Activated T-helper 17 cell treated with anti-CD3 and anti-CD28 coated beads, Interleukin-2, amount 50 U/mL, for 72 hours (primary cell): ENCODE measurements around the gene UQCRQ. TPM values are rescaled to one million over a fixed set of nuclear protein-coding genes. Genes with fewer than 3 reads are reported as not detected.

Experiments used
- ATAC-seq: fragments of 150-1000 bp; cut with Tn5 transposase; replicated peaks from 2 replicates; pipeline ENCODE4 v1.10.0; 2021; ENCODE audit warnings: mild to moderate bottlenecking, moderate library complexity
- H3K27ac Mint-ChIP-seq: one replicate; pipeline ENCODE4 v1.8.0; 2022; ENCODE audit warnings: mixed read lengths
- H3K27me3 Mint-ChIP-seq: one replicate; pipeline ENCODE4 v1.8.0; 2022; ENCODE audit warnings: mixed read lengths
- H3K36me3 Mint-ChIP-seq: one replicate; pipeline ENCODE4 v1.8.0; 2022; ENCODE audit warnings: low read depth, mild to moderate bottlenecking, mixed read lengths
- H3K4me1 Mint-ChIP-seq: one replicate; pipeline ENCODE4 v1.8.0; 2022; ENCODE audit warnings: mixed read lengths
- H3K4me3 Mint-ChIP-seq: one replicate; pipeline ENCODE4 v1.8.0; 2022; ENCODE audit warnings: mild to moderate bottlenecking, mixed read lengths
- H3K9me3 Mint-ChIP-seq: one replicate; pipeline ENCODE4 v1.8.0; 2022; ENCODE audit warnings: mixed read lengths
- total RNA-seq, 2 donors: library from RNA; stranded (reverse); gene quantifications; one replicate each; pipeline ENCODE4 v1.2.3, GENCODE V29; 2022

The UQCRQ gene
- total RNA-seq, 2 donors from 2014 or later: 219 to 408 TPM

DNA sequence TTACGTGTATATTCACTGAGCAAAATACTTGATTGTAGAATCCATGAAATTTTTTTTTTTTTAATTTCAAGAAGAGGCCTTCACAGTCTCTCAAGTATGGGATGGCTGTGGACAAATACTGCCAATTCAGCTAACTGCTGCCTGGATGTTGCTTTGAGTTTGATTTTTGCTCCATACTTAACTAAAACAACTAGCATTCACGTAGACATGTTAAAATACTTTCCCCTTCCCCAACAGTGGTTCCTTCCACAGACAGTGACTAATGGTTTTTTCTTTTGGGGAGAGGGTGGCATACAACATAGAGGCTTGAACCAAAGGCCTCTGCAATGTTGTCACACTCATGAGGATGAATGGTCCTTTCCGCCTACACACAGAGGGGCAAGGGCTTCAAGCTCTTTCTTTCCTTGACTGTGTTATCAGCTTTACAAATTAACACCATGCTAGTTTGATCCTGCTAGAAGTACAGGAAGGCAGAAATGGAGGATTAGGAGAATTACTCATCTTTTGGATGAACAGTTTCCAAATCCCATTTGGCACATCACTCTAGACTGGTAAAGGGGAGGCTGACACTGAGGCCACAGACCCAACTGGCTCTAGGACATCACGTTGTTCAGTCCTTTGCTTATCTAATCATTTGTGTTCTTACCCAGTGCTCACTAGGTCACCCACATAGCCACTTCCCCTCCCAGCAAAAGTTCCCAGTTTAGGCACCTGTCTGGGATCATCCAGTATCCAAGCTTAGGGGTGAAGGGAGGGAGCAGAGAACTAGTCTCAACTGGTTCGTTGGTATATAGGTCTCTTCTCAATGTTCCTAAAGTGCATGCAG lies 5.2 kb downstream of the UQCRQ start:
- ATAC-seq: no peak
- Mint-ChIP-seq H3K27ac (peak overlapping the region; percentile 65), H3K27me3 (no peaks in the 10 kb centered on the region), H3K4me1 (peaks cover 11% of the 10 kb centered on the region), H3K4me3 (no peak overlapping the region), H3K9me3 (no peaks in the 10 kb centered on the region), H3K36me3 (peaks cover 83% of the 10 kb centered on the region)

DNA sequence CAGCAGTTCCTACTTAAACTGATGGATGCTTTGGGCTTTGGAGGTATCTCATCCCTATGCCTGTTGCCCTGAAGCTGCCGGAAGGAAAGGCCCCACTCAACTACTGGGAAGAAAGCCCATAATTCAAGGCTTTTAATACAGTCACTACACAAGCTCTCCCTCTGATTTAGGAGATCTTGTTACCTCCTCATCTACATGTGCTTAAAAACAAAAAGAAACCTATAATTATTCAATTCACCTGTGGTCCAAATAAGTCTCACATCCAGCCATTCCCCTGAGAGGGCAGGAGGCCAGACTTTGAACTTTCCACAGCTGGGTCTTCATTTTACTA lies 6.3 kb downstream of the UQCRQ start:
- Mint-ChIP-seq H3K4me1 (peaks cover 6% of the 10 kb centered on the region), H3K4me3 (no peak overlapping the region), H3K36me3 (peaks cover 76% of the 10 kb centered on the region), H3K27ac (peak overlapping the region; percentile 52), H3K9me3 (no peaks in the 10 kb centered on the region), H3K27me3 (no peaks in the 10 kb centered on the region)
- no peak for ATAC-seq

DNA sequence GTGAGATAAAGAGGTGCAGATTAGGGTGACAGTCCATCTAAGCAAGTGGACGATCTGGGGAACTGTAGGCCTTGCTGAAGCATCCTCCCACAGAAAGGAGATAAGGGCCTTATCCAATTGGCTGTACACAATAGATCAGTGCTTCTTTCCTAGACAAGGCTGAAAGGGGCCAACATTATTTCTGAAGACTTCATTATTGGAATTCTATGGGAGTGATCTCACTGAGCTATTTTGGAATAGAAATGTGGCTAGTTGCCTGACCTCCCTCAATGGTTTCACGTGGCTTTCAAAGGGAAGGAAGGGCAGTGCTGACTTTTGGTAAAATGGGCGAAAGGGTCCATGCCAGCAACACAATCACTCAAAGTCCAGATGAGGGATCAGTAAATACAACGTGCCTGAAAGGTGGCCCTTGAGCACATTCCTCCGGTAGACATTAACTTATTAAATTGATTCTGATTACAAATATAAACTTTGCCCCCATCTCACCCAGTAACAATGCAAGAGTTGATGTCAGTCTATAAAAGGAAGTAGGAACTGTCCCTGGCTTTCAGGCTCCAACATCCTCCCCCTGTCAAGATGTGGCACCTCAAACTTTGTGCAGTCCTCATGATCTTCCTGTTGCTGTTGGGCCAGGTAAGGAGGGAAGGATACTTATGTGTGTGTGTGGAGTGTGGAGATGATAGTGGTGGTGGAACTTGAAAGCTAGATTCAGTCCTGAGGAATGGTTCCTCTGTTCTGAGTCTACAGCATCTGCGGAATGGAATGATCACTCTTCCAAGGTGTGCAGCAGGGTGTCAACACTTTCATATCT lies 6.9 kb downstream of the UQCRQ start, which contains the start of gene LEAP2:
TSS of gene LEAP2 (plus strand) at position 550 of the 811 bp plus-strand sequence. CDS start at position 577, 27 bp downstream.
- peaks cover 76% of the 10 kb centered on the region for H3K36me3 Mint-ChIP-seq
- H3K4me1 Mint-ChIP-seq: peaks cover 6% of the 10 kb centered on the region
- no peaks in the 10 kb centered on the region for H3K9me3 Mint-ChIP-seq
- no peak within 1 kb of the TSS for H3K4me3 Mint-ChIP-seq
- ATAC-seq: no peak
- H3K27ac Mint-ChIP-seq: peak within 1 kb of the TSS; percentile 73
- no peaks in the 10 kb centered on the region for H3K27me3 Mint-ChIP-seq

DNA sequence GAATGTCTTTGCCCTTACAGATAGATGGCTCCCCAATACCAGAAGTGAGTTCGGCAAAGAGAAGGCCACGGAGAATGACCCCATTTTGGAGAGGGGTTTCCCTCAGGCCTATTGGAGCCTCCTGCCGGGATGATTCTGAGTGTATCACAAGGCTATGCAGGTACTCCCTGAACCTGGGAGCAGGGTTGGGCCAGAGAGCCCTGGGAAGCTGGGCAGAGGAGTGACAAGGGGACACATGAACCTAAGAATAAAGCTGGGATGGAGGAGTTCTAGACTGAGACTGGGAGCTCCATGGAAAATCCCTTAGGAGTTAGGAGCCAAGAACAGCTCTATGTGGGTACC lies 7.5 kb downstream of the UQCRQ start:
- Mint-ChIP-seq H3K9me3 (no peaks in the 10 kb centered on the region), H3K27me3 (no peaks in the 10 kb centered on the region), H3K4me3 (no peak overlapping the region), H3K27ac (peak overlapping the region; percentile 73), H3K4me1 (peaks cover 6% of the 10 kb centered on the region), H3K36me3 (peaks cover 76% of the 10 kb centered on the region)
- no peak for ATAC-seq

DNA sequence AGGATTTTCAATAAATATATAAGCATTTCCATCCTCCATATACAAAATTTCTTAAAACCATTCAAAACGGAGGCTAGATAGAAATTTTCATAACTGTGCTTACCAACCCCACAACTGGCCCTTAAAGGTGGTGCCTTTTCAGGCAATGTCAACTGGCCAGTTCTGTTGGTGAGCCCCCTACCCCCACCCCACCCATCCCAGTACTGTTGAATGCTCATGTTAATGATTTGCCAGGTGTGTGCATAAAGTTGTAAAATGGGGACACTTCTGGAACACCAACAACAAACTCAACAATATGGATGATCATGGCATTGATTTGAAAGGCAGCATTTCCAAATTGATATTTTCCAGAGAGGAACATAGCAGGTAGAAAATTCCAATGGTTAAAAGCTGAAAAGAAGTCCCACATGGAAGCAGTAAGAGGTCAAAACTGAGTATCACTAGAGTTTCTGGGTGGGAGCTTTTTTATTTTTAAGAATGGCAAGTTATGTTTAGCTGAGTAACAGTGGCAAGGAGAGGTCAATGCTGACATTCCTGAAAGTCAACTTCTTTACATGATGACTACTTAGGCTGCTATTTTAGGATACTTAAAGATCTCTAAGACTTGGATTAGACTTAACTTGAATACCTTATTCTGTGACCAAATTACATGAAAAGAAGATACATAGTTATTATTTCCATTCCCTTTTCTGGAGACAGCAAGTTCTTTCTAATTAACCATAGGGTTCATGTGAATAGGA lies 9.7 kb downstream of the UQCRQ start:
- no peak for ATAC-seq

DNA sequence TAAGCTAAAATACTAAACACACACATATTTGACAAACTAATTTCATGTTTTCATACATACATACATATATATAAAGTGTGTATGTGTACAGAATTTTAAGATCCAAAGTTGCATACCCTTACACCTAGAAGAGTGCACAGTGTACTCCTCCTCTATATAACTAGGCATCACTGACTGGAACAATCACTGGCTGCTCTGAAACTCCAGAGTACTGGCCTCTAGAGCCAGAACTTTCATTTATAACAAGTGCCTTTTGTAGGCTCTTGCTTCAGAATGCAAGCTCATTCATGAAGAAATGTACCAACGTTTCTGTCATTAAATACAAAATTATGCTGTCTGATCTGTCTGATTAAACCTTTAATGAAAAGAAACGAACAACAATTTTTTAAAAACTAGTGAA lies 11.0 kb downstream of the UQCRQ start:
- peaks cover 76% of the 10 kb centered on the region for H3K36me3 Mint-ChIP-seq
- H3K27me3 Mint-ChIP-seq: no peaks in the 10 kb centered on the region
- no peak overlapping the region for H3K27ac Mint-ChIP-seq
- H3K4me1 Mint-ChIP-seq: peaks cover 3% of the 10 kb centered on the region
- ATAC-seq: no peak
- H3K9me3 Mint-ChIP-seq: no peaks in the 10 kb centered on the region
- H3K4me3 Mint-ChIP-seq: no peak overlapping the region

More for the DNA sequence above, 9.7 kb downstream of the UQCRQ start:
- peaks cover 6% of the 10 kb centered on the region for H3K4me1 Mint-ChIP-seq
- H3K27me3 Mint-ChIP-seq: no peaks in the 10 kb centered on the region
- H3K36me3 Mint-ChIP-seq: peaks cover 76% of the 10 kb centered on the region
- no peaks in the 10 kb centered on the region for H3K9me3 Mint-ChIP-seq
- H3K4me3 Mint-ChIP-seq: no peak overlapping the region
- H3K27ac Mint-ChIP-seq: no peak overlapping the region

DNA sequence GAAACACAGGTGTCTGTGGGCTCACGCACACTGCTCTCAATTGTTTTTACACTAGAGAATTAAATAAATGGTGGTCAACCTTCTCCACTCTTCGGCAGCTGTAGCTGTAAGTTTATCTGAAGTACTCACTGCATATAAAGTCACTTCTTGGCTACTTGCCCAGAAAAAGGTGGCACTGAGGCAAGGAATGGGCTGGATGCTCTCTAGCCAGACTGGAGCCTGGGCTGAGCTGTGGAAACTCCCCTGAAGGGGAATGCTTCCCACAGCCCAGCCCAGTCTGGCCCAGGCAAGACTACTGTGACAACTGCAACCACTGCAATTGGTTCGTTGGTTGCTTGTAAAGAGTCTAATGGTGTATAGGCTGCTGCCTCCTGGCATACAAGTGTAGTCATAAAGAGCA lies 11.5 kb downstream of the UQCRQ start:
- Mint-ChIP-seq H3K36me3 (peaks cover 76% of the 10 kb centered on the region), H3K4me3 (no peak overlapping the region), H3K27me3 (no peaks in the 10 kb centered on the region), H3K9me3 (no peaks in the 10 kb centered on the region), H3K4me1 (no peaks in the 10 kb centered on the region), H3K27ac (peak overlapping the region; percentile 18)
- ATAC-seq: no peak

DNA sequence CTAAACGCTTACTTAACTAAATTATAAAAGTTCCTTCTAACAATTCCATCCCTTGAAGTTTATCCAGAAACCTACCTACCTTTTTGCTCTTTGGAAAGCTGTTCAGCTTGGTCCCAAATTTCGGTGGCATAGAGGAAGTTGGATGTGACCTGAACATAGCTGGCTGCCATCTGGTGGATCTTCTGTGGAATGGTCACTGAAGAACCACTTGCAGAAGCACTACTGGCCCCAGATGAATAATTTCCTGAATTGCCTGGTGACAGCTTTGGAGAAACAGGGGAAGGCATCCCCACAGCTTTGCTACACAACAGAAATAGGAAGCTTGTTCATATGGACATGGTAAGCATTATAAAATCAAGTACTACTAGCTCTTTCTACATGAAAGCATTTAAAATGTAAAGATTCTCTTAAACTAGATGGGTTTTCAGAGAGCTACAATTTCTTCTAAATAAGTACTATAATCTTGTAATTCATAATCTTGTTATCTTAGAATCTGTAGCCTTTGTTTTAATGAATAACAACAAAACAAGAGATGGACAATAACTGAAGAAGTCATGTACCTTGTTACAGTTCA lies 16.9 kb downstream of the UQCRQ start:
- Mint-ChIP-seq H3K27ac (no peak overlapping the region), H3K4me3 (no peak overlapping the region), H3K4me1 (peaks cover 10% of the 10 kb centered on the region), H3K27me3 (no peaks in the 10 kb centered on the region), H3K9me3 (no peaks in the 10 kb centered on the region), H3K36me3 (peaks cover 98% of the 10 kb centered on the region)
- ATAC-seq: peak; percentile 65

DNA sequence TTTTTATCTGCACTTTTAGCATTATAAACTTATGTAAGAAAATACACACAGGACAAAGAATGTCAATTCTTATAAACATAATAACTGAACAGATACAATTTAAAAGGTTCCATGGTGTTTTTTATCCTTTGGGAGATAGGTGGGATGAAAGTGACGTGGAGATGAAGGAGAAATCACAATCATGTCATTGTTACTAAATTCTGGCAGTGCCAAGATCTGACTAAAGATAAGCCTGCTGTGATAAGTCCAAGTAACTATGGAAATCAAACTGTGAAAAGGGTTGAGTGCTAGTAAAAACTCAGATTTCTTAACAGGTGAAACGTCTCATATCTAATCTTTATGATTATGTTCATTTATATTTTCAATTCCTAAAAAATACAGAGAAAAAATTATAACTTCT lies 18.1 kb downstream of the UQCRQ start:
- H3K4me1 Mint-ChIP-seq: peaks cover 10% of the 10 kb centered on the region
- ATAC-seq: no peak
- H3K36me3 Mint-ChIP-seq: peaks cover 96% of the 10 kb centered on the region
- H3K27me3 Mint-ChIP-seq: no peaks in the 10 kb centered on the region
- no peaks in the 10 kb centered on the region for H3K9me3 Mint-ChIP-seq
- no peak overlapping the region for H3K4me3 Mint-ChIP-seq
- H3K27ac Mint-ChIP-seq: no peak overlapping the region

DNA sequence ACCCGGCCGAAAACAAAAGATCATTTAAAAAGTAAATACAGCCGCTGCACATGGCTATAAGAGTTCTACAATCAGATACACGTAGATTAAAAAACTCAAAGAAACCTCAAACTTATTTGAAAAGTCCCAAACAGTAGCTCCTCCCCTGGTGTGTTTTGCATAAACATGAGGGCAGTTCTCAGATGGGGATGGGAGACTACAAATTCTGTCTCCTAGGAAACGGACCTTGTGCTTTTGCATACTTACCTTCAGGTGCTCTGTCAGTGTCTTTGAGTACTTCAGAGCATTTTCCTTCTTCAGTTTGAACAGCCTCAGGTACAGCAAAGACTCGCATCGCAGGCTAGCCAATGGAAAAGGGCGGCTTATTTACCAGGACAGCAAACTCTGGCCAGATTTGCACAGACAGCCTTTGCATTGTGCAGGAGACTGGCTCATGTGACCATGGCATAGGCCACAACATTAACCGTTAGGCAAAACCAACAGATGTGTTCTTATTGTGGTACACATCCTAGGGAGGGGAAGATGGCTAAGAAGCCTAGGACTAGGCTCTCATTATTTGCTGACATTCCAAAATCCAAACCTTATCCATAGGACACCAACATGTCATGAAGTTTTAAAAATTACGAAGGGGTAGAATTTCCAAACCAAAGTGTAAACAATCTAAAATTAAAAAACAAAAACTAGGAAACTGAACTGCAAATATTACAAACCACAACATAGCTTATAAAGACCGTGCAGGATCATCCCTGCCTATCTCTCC lies 19.8 kb downstream of the UQCRQ start:
- no peaks in the 10 kb centered on the region for H3K9me3 Mint-ChIP-seq
- ATAC-seq: no peak
- H3K27me3 Mint-ChIP-seq: no peaks in the 10 kb centered on the region
- H3K4me1 Mint-ChIP-seq: peaks cover 10% of the 10 kb centered on the region
- H3K27ac Mint-ChIP-seq: peak overlapping the region; percentile 15
- peaks cover 95% of the 10 kb centered on the region for H3K36me3 Mint-ChIP-seq
- H3K4me3 Mint-ChIP-seq: no peak overlapping the region

DNA sequence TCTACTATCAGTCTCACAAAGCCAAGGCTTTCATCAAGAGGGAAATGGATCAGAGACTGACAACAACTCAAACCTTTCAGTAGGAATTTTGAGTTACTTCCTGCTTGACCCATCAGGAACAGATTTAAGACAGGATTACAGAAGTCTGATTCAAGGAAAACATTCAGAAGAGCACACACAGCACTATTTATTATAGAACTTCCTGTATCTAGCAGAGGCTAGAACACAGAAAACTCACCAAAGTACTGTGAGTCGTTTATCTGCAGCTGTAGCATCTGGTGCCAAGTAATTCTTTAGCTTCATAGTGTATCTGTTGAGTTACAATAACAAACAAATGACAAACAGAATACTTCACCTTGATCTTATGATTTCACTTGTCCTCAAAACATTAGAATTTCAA lies 20.8 kb downstream of the UQCRQ start:
- Mint-ChIP-seq H3K36me3 (peaks cover 94% of the 10 kb centered on the region), H3K27ac (no peak overlapping the region), H3K9me3 (no peaks in the 10 kb centered on the region), H3K27me3 (no peaks in the 10 kb centered on the region), H3K4me1 (peaks cover 14% of the 10 kb centered on the region), H3K4me3 (no peak overlapping the region)
- no peak for ATAC-seq

DNA sequence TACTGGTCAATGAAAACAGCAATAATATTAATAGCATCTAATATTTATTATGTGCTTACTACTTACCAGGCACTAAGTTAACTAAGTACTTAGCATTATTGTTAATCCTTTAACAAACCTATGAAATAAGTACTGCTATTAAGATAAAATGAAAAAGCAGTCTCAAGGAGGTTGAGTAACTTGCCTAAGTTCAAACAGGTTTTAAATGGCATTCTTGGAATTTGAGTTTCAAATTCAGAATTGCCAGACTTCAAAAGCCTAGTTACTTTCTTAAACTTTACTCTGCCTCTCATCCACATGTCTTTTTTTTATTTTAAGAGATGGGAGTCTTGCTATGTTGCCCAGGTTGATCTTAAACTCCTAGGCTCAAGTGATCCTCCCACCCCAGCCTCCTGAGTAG lies 23.1 kb downstream of the UQCRQ start:
- no peak overlapping the region for H3K4me3 Mint-ChIP-seq
- H3K27me3 Mint-ChIP-seq: no peaks in the 10 kb centered on the region
- H3K4me1 Mint-ChIP-seq: peaks cover 14% of the 10 kb centered on the region
- peaks cover 92% of the 10 kb centered on the region for H3K36me3 Mint-ChIP-seq
- H3K27ac Mint-ChIP-seq: no peak overlapping the region
- ATAC-seq: no peak
- H3K9me3 Mint-ChIP-seq: no peaks in the 10 kb centered on the region

DNA sequence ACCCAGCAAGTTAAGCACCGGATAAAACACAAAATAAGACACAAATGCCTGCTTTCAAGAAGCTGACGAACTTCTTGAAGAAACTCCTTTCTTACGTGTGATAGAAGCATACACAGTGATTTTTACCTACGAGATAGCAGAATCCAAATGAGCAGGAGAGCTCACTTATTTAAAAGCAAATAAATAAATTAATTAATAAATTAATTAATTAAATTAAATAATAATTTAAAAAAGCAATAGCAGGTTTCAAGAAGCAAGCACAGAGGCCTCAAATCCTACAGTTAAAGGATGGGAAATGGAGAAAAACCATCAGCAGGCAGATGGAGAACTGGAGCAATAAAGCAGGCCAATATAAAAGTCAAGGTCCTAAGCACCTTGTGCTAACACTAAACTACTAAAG lies 24.4 kb downstream of the UQCRQ start:
- no peak overlapping the region for H3K4me3 Mint-ChIP-seq
- no peaks in the 10 kb centered on the region for H3K9me3 Mint-ChIP-seq
- no peaks in the 10 kb centered on the region for H3K27me3 Mint-ChIP-seq
- peaks cover 5% of the 10 kb centered on the region for H3K4me1 Mint-ChIP-seq
- H3K36me3 Mint-ChIP-seq: peaks cover 92% of the 10 kb centered on the region
- no peak for ATAC-seq
- H3K27ac Mint-ChIP-seq: no peak overlapping the region
